Esophagus squamous epithelium (tissue), 4 donors: ENCODE data around the gene COL4A1.

Experiments used
- CTCF ChIP-seq, 6 experiments: fragments of 450-650 bp in 4 of 6; fragments of 200-600 bp in 2 of 6; sonication (generic) in 2 of 6; IDR thresholded peaks; one replicate each; pipeline ENCODE4 v1.5.1; 2016 to 2019; ENCODE audit warnings: antibody characterized with exemption in 6 of 6, mild to moderate bottlenecking in 4 of 6, moderate library complexity in 4 of 6
- POLR2A ChIP-seq, 4 donors: fragments of 450-650 bp; IDR thresholded peaks; one replicate each; pipeline ENCODE4 v1.6.1; 2017; ENCODE audit warnings: antibody characterized with exemption in 4 of 4, mild to moderate bottlenecking in 4 of 4, moderate library complexity in 3 of 4

GRCh38 chr13:110162053-110162452 is 144.9 kb downstream of the COL4A1 start:
- TF ChIP-seq CTCF (IDR thresholded peaks at IDR 0.05) (no peak), POLR2A (IDR thresholded peaks at IDR 0.05) (no peak)
